ENCODE results near the gene LDLRAD4. TPM values are rescaled to one million over a fixed set of nuclear protein-coding genes. Genes with fewer than 3 reads are reported as not detected.

LDLRAD4 gene
- polyA plus RNA-seq, 1 of the 3 experiments (the other 2 are of a cell fraction): 0.16 TPM

- Histone ChIP-seq H3K36me3 (replicated peaks in 1 of 2; ENCODE audit: control insufficient read depth in 1 of 2, insufficient read depth in 2 of 2, low read length in 1 of 2) (no peaks in the 10 kb centered on the region), H3F3A (replicated peaks; ENCODE audit: insufficient read depth) (no peaks in the 10 kb centered on the region), H3K9me3 (no peaks in the 10 kb centered on the region), H2AFZ (ENCODE audit: low read depth) (no peak overlapping the region), H3K27me3 (ENCODE audit: insufficient read depth) (no peaks in the 10 kb centered on the region), H3K27ac (ENCODE audit: low read depth in 2 of 2, low read length in 1 of 2) (no peak overlapping the region; a peak in 1 of 4 replicates), H3K4me1 (ENCODE audit: control insufficient read depth in 1 of 2, insufficient read depth in 2 of 2, low read depth in 1 of 2, low read length in 1 of 2) (peaks cover 0 to 42% of the 10 kb centered on the region in 2 experiments; a peak in 1 of 4 replicates), H3K9me2 (no peaks in the 10 kb centered on the region), H3K4me3 (ENCODE audit: low read depth in 2 of 2, low read length in 1 of 2) (no peak overlapping the region), H3K79me2 (ENCODE audit: insufficient read depth) (no peaks in the 10 kb centered on the region), H3K9ac (no peak overlapping the region), H4K20me1 (ENCODE audit: insufficient read depth) (no peaks in the 10 kb centered on the region), H3K4me2 (no peak overlapping the region)
- ChIA-PET CTCF (no interaction called here), POLR2A (no interaction called here)
- 85% methylated on average over 7 of the region's 10 CpGs for WGBS (ENCODE audit: low lambda C conversion rate)
- DNase-seq: no peak
- TF ChIP-seq FOXM1 (IDR thresholded peaks at IDR 0.05; ENCODE audit: low read depth) (no peak), SMC3 (IDR thresholded peaks at IDR 0.05; ENCODE audit: low read depth, low read length) (no peak), GABPA (IDR thresholded peaks at IDR 0.05; ENCODE audit: low read depth) (no peak)
Observed at GRCh38 chr18:13491138-13491537, 272.6 kb downstream of the LDLRAD4 start.

- no peaks in the 10 kb centered on the region for H3K36me3 ChIP-seq (replicated peaks in 1 of 2; ENCODE audit: control insufficient read depth in 1 of 2, insufficient read depth in 2 of 2, low read length in 1 of 2)
- no peaks in the 10 kb centered on the region for H3K9me3 ChIP-seq
- no peak for TF ChIP-seq FOXM1 (IDR thresholded peaks at IDR 0.05; ENCODE audit: low read depth)
- TF ChIP-seq MEF2A (IDR thresholded peaks at IDR 0.05; ENCODE audit: borderline replicate concordance, low read depth): no peak
- TF ChIP-seq IRF3 (IDR thresholded peaks at IDR 0.05; ENCODE audit: low read depth, low read length): no peak
- no peak for TF ChIP-seq NRF1 (IDR thresholded peaks at IDR 0.05; ENCODE audit: low read depth, low read length)
- TF ChIP-seq ELF1 (IDR thresholded peaks at IDR 0.05): no peak
- TF ChIP-seq GATA2 (CRISPR knock-in tag; IDR thresholded peaks at IDR 0.05): no peak
- TF ChIP-seq FOXJ3 (CRISPR knock-in tag; IDR thresholded peaks at IDR 0.05): no peak
- TF ChIP-seq, protein P1, sequence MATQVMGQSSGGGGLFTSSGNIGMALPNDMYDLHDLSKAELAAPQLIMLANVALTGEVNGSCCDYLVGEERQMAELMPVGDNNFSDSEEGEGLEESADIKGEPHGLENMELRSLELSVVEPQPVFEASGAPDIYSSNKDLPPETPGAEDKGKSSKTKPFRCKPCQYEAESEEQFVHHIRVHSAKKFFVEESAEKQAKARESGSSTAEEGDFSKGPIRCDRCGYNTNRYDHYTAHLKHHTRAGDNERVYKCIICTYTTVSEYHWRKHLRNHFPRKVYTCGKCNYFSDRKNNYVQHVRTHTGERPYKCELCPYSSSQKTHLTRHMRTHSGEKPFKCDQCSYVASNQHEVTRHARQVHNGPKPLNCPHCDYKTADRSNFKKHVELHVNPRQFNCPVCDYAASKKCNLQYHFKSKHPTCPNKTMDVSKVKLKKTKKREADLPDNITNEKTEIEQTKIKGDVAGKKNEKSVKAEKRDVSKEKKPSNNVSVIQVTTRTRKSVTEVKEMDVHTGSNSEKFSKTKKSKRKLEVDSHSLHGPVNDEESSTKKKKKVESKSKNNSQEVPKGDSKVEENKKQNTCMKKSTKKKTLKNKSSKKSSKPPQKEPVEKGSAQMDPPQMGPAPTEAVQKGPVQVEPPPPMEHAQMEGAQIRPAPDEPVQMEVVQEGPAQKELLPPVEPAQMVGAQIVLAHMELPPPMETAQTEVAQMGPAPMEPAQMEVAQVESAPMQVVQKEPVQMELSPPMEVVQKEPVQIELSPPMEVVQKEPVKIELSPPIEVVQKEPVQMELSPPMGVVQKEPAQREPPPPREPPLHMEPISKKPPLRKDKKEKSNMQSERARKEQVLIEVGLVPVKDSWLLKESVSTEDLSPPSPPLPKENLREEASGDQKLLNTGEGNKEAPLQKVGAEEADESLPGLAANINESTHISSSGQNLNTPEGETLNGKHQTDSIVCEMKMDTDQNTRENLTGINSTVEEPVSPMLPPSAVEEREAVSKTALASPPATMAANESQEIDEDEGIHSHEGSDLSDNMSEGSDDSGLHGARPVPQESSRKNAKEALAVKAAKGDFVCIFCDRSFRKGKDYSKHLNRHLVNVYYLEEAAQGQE (IDR thresholded peaks at IDR 0.05; ENCODE audit: low read depth, low read length): no peak
- CTCF ChIA-PET: interaction anchor here (1.3 kb wide), 1 partner anchor 276 kb away, joined by 3 read pairs; no protein-coding TSS in a partner anchor
- no peak overlapping the region for H3K4me3 ChIP-seq (ENCODE audit: low read depth in 2 of 2, low read length in 1 of 2)
- H3K9me2 ChIP-seq: no peaks in the 10 kb centered on the region
- no peak for DNase-seq
- no peak overlapping the region; a peak in 1 of 4 replicates for H3K27ac ChIP-seq (ENCODE audit: low read depth in 2 of 2, low read length in 1 of 2)
- H2AFZ ChIP-seq (ENCODE audit: low read depth): no peak overlapping the region
- no peaks in the 10 kb centered on the region for H3F3A ChIP-seq (replicated peaks; ENCODE audit: insufficient read depth)
- H3K27me3 ChIP-seq (ENCODE audit: insufficient read depth): no peaks in the 10 kb centered on the region
- peaks cover 0 to 36% of the 10 kb centered on the region in 2 experiments; a peak in 1 of 4 replicates for H3K4me1 ChIP-seq (ENCODE audit: control insufficient read depth in 1 of 2, insufficient read depth in 2 of 2, low read depth in 1 of 2, low read length in 1 of 2)
- H3K9ac ChIP-seq: no peak overlapping the region
- H3K4me2 ChIP-seq: no peak overlapping the region
- POLR2A ChIA-PET: no interaction called here
- 73% methylated on average over 7 of the region's 9 CpGs for WGBS (ENCODE audit: low lambda C conversion rate)
- H3K79me2 ChIP-seq (ENCODE audit: insufficient read depth): no peaks in the 10 kb centered on the region
- H4K20me1 ChIP-seq (ENCODE audit: insufficient read depth): no peaks in the 10 kb centered on the region
Observed at GRCh38 chr18:13492314-13492713, 273.8 kb downstream of the LDLRAD4 start.

Measured in SK-N-SH (cell line).